ENCODE results near the gene CMKLR1.
A peak's percentile ranks its signal among the peaks of the same experiment; 100 is the strongest.

DNA sequence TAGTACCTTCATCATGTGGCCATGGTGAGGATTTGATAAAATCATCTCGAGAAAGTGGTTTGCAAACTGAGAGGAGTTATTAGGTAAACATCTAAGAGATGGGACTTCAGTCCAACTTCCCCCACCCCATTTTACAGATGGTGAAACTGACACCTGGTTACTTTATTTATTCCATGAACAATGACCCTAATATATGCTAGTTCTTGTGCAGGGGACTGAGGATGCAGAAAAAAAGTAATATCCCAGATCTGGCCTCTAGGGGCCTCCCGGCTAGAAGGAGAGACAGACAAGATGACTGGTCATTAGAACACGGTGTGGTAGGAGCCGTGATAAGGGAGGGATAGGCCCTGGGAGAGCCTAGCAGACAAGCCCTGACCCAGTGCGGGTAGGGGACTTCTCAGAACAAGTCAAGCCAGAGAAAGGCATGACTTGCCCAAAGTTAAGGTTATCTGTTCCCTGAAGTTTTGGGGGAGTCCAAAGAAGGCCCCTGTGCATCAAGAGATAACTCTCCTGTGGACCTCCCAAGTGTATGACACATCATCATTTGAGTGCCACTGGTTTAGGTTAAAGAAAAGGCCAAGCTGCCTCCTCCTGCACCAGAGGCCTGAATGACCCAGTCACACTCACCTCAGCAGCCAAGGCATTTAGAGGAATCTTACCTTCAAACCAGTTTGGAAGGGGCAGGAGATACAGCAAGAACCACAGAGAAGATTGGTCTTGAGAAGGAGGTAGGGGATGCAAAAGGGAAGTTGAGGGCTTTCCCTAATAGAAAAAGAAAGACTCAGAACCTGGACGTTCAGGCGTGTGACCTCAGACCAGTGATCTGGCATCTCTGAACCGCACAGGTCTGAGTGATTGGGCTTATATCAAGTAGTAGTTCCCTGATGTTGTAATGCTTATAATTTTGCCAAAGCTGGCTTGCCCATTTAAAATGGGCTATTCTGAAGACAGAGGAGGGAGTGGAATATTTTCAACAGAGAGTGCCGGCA is 1.6 kb downstream of the CMKLR1 start:
- TF ChIP-seq ZBTB7A (IDR thresholded peaks at IDR 0.05; ENCODE audit: low read depth) (no peak), CREB1 (IDR thresholded peaks at IDR 0.05; ENCODE audit: low read depth) (no peak), CEBPB (IDR thresholded peaks at IDR 0.05) (no peak), TAF1 (IDR thresholded peaks at IDR 0.05; ENCODE audit: low read depth) (no peak), RAD21 (IDR thresholded peaks at IDR 0.05; ENCODE audit: low read depth) (peak; percentile 39), YY1 (IDR thresholded peaks at IDR 0.05; ENCODE audit: low read depth) (no peak), EGR1 (IDR thresholded peaks at IDR 0.05) (no peak), EP300 (IDR thresholded peaks at IDR 0.05; ENCODE audit: borderline replicate concordance) (no peak), TCF12 (IDR thresholded peaks at IDR 0.05; ENCODE audit: low read depth) (no peak), NFIC (IDR thresholded peaks at IDR 0.05) (no peak)
- TF ChIP-seq, protein P1, sequence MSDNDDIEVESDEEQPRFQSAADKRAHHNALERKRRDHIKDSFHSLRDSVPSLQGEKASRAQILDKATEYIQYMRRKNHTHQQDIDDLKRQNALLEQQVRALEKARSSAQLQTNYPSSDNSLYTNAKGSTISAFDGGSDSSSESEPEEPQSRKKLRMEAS (IDR thresholded peaks at IDR 0.05), result no peak
- TF ChIP-seq, protein P2, sequence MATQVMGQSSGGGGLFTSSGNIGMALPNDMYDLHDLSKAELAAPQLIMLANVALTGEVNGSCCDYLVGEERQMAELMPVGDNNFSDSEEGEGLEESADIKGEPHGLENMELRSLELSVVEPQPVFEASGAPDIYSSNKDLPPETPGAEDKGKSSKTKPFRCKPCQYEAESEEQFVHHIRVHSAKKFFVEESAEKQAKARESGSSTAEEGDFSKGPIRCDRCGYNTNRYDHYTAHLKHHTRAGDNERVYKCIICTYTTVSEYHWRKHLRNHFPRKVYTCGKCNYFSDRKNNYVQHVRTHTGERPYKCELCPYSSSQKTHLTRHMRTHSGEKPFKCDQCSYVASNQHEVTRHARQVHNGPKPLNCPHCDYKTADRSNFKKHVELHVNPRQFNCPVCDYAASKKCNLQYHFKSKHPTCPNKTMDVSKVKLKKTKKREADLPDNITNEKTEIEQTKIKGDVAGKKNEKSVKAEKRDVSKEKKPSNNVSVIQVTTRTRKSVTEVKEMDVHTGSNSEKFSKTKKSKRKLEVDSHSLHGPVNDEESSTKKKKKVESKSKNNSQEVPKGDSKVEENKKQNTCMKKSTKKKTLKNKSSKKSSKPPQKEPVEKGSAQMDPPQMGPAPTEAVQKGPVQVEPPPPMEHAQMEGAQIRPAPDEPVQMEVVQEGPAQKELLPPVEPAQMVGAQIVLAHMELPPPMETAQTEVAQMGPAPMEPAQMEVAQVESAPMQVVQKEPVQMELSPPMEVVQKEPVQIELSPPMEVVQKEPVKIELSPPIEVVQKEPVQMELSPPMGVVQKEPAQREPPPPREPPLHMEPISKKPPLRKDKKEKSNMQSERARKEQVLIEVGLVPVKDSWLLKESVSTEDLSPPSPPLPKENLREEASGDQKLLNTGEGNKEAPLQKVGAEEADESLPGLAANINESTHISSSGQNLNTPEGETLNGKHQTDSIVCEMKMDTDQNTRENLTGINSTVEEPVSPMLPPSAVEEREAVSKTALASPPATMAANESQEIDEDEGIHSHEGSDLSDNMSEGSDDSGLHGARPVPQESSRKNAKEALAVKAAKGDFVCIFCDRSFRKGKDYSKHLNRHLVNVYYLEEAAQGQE (IDR thresholded peaks at IDR 0.05; ENCODE audit: low read depth), result no peak
